HG03521 (cell line): ENCODE measurements around the gene TERT.
"Not testable (repeated sequence)": the region's sequence is repeated elsewhere in the genome, so short reads cannot be mapped to it uniquely, and the experiment has no call there.

Source experiments
- ATAC-seq: cut with Tn5 transposase; IDR thresholded peaks from one replicate; pipeline ENCODE4 v1.9.1; 2021; ENCODE audit warnings: mild to moderate bottlenecking, moderate library complexity; ENCODE audit not compliant: unreplicated experiment

Gene TERT

DNA sequence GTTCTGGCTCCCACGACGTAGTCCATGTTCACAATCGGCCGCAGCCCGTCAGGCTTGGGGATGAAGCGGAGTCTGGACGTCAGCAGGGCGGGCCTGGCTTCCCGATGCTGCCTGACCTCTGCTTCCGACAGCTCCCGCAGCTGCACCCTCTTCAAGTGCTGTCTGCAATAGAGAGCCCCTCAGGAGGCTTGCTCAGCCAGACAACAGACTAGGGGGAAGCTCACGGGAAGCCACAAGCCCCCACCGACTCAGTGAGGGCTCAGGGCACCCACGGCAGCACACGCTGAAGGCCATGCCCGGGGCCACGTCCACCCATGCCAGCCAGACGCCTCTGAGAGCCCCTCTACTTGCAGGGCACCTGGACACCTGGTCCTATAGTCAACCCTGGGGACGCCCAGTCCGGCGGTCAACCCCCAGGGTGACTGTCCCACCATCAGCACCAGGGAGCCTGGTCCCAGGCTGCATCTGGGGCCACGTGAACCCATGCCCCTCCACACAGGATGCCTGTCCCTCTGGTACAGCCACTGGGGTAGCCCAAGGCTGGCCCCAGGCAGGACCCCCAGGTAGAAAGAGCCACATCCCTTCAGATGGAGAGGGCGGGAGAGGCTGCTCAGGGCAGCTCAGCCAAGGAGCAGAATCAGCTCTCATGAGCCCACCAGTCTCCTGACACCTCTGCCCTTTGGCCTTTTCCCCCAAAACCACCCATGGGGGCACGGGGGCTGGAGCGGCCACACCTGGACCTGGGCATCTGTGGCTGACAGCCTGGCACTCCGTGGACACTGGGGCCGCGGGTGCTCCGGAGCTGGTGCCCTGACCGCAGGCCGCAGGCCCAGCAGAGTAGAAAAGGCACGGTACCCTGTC is 14.5 kb downstream of the TERT start:
- no peak for ATAC-seq

DNA sequence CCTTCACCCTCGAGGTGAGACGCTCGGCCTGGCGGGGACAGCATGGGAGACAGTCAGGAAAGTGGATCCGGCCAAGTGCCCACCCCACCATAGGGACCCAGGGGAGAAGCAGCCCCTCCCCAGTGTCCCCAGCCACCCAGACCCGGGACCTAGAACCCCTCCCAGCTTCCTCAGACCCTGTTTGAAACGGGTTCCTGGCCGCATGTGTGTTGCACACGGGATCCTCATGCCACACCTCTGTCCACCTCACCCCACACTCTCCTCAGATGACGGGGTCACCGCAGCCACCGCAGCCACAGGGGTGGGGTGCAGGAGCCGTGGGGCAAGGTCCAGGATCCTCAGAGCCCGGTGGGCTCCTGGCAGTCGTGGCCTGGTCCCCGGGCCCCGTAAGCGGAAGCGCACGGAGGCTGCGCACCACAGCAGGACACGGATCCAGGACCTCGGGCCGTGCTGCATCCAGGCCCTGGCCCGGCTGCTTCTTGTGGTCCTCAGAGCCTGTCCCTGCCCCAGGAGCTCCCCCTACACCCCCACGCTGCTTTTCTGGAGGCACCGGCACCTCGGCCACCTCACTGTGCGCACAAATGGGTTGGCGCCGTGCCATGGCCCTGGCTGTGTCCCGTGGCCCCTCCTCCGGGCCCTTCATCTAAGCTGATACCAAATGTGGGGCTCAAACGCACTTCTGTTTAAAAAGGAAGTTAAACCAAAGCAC is 15.3 kb downstream of the TERT start:
- ATAC-seq = no peak

DNA sequence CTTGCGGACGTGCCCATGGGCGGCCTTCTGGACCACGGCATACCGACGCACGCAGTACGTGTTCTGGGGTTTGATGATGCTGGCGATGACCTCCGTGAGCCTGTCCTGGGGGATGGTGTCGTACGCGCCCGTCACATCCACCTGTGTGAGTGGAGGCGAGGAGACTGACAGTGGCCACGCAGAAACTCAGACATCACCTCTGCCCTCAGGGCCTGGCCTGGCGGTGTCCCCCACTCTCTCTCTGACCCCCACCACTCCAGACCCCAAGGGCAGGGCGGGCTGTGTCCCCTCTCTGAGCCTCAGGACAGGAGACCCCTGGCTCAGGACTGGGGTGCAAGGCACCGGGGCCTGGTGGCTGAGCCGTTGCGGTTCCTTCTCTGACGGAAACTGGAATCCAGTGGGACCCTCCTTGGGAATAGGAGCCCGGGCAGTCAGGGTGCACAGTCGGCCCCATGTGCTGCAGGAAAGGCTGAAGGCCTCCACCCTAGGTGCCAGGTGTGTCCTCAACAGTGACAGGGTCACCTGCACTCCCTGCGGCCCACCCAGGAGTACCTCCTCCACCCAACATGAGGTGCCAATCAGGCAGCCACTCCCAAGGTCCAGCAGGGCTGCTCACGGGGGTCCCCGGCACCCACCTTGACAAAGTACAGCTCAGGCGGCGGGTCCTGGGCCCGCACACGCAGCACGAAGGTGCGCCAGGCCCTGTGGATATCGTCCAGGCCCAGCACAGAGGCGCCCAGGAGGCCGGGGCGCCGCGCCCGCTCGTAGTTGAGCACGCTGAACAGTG is 16.0 kb downstream of the TERT start:
- no peak for ATAC-seq

DNA sequence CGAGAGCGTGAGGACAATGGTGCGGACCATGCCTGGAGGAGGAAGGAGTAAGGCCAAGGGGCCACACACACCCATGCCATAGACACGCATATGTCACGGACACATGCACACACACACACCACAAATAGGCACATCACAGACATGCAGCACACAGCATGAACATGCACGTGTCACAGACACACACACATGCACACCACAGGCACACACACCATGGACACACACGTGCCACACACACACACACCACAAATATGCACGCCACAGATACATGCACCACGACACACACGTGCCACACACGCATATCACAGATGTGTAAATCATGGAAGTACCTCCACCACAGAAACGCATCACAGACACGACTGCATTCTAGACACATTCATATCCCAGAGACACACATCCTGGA is 16.7 kb downstream of the TERT start:
- ATAC-seq = no peak

DNA sequence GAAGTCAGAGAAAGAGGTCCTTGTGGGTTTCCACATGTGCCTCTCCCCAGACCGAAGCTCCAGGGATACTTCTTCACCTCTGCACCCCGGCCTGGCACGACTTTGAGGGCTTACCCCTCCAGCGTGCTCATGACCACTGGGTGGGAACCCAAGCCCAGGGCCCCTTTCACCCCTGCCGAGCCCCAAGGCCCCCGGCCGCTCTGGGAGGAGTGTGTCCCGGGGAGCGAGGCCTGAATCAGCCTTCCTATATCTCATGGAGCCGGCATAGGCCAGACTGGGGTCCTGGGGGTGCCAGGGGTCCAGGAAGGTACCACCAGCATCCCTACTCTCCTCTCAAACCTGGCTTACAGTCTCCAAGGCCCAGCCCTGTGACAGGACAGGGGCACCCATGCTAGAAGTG is 17.1 kb downstream of the TERT start:
- no peak for ATAC-seq

DNA sequence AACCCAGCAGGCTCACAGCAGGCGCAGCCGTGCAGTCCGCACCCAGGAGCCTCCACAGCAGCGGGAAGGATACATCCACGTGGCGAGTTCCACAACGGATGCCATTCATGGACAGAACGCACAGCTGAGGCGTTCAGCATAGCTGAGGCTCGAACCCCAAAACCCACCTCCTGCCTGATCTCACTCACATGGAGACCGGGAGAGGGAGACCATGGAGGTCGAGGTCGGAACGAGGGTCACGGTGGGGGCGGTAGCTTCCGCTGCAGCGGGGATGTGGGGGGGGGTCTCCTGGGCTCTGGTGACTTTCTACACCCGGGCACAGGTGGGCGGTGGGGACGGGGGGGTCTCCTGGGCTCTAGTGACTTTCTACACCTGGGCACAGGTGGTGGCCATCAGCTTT is 17.5 kb downstream of the TERT start:
- ATAC-seq = no peak

DNA sequence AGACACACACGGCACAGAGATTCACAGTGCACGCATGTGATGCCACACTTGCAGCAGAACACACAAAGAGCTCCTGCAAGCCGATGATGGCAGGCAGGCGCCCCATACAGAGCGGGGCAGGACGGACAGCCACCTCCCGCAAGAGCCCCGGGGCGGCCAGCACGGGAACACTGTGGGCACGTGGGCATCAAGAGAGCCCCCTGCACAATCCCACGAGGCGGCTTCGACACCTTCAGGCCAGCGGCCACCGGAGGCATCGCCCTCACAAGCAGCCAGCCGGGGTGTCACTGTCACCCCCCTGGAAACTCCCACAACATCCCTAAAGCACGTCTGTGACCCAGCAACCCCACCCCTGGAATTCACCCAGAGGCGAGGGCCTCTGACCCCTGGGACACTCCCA is 17.9 kb downstream of the TERT start:
- ATAC-seq = no peak

DNA sequence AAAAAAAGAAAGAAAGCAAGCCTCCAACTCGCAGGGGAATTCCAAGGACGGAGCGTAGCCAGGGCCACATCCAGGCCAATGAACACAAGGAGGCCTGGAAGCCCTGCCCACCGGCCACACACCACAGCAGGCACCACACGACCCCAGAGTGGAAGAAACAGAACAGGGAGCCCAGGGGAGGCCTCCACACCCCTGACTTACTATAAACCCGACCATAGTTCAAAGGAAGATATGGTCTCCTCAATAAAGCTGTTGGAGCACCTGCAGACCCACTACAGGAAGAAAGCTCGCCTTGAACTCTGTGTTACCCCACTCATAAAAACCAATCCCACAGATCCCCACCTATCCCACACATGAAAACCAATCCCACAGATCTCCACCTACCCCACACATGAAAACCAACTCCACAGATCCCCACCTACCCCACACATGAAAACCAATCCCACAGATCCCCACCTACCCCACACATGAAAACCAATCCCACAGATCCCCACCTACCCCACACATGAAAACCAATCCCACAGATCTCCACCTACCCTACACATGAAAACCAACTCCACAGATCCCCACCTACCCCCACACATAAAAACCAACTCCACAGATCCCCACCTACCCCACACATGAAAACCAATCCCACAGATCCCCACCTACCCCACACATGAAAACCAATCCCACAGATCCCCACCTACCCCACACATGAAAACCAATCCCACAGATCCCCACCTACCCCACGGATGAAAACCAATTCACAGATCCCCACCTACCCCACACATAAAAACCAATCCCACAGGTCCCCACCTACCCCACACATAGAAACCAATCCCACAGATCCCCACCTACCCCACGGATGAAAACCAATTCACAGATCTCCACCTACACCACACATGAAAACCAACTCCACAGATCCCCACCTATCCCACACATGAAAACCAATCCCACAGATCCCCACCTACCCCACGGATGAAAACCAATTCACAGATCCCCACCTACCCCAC is 19.2 kb downstream of the TERT start:
- ATAC-seq = not testable (repeated sequence)

DNA sequence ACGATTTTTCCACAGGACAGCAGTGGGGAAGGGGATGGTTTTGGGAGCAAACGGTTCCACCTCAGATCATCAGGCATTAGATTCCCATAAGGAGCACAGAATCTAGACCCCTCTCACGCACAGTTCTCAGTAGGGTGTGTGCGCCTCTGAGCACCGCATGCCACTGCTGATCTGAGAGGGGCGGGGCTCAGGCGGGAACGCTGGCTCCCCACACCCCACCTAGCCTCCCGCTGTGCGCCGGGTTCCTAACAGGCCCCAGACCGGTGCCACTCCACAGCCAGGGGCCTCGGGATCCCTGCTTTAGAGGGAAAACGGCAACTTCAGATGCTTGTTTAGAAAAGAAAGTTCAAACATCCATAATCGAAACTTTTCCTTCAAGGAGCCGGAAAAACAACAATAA is 20.4 kb downstream of the TERT start:
- no peak for ATAC-seq

DNA sequence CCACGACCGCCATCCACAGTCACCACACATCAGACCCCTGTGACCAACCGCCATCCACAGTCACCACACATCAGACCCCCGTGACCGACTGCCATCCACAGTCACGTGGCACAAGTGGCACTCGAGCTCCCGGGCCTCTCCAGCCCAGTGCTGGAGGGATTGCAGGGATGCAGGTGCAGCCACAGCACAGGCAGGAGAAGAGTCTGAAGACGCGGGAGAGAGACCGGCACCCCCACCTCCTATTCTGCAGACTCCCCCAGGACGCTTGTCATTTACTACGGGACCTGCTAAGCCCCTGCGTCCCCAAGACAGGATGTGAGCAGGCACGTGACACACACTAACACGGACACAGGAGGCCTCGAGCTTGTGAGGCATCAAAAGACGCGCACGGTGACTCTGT is 21.1 kb downstream of the TERT start:
- ATAC-seq = no peak

DNA sequence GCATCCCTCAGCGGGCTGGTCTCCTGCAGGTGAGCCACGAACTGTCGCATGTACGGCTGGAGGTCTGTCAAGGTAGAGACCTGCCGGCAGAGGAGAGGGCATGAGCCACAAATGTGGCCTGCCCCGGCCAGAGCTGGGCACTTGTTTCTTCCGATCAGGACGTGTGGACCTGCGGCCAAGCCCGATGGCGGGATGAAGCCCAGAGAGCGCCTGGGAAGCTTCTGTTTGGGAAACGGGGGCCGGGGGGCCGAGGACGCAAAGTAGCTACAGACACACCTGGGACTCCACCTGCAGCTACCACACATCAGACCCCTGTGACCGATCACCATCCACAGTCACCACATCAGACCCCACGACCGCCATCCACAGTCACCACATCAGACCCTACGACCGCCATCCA is 22.7 kb downstream of the TERT start:
- ATAC-seq = no peak

DNA sequence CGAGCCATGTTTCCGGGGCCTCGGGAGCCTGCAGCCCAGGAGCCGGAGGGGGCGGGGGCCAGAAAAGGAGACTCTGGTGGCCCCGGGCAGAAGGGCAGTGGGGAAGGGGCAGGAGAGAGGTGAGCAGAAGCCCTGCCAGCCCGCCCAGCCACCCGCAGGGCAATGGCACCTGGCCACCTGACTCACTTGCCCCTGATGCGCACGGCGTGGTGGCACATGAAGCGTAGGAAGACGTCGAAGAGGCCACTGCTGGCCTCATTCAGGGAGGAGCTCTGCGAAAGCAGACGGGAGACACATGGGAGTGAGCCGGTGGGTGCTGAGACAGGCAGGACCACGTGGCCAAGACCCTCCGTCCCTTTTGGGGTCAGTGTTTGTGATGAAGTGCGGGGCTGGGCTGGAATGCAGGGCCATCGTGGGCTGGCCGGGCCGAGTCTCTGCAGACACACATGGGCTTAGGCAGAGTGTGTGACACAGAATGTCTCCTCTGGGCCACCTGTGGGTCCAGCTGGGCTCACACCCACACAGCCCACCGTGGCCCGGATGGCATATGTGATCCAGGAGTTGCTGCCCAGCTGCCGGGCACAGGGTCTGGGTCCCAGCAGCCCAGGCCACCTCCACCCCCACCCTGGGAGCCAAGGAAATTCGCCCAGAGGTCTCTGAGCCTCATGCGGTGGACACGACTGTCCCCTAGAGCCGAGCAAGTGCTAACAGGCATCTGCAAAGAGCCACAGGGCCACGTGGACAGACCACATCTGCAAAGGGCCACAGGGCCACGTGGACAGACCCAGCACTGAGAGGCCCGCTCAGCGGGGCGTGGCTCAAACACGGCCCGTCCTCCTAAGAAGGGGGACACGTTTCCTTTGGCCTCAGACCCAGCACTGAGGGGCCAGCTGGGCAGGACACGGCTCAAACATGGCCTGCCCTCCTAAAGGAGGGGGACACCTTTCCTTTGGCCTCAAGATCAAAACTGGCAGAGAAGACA is 23.6 kb downstream of the TERT start:
- ATAC-seq = no peak

DNA sequence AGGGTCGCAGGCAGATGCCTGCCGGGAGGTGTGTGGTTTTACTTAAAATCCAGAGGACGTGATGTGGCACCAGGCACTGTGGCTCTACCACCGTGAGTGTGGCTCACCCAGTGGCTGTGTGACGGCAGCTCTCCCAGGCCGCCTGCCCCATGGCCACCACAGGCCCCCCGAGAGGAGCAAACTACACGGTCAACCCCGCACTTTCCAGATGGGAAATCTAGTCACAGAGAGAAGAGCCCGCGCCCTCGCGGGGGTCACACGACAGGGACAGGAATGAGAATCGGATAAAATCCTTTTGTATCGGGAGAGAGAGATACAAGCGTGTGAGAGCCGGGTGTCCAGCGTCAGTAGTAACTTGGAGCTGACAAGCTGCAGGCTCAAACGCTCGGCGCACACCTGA is 24.4 kb downstream of the TERT start:
- no peak for ATAC-seq

DNA sequence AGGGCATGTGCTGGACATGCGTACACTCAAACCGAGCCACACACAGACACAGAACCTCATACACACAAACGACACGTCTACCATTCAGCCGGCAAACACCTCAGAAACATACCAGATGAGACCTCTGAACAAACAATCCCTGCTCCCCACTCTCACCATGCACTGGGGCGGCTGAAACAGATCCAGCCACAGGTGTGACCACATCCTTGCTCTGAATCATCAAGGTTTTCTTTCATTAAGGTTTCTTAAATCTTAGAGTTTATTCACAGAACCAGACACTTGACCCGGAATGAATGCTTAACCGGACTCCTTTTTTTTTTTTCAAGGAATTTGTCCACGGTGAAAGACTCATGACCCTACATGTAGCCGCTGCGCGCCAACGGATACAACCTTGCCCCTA is 26.2 kb downstream of the TERT start:
- no peak for ATAC-seq

DNA sequence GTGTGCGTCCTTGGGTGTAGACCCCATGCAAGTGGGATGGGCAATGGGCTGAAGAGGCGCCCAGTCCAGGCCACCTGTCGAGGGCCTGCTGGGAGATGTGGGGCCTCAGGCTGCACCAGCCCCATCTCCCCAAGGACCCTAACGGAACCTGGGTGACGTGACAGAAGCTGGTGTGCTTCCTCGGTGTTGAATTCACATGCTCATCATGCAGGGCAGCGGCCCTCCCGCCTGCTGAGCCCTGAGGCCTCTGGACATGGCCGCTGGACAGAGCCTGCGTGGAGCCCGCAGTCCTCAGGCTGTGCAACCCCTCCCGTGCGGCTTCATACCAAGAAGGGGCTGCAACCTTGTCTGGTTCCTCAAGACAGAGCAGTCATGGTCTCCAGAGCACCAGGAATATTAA is 26.8 kb downstream of the TERT start:
- ATAC-seq = no peak

DNA sequence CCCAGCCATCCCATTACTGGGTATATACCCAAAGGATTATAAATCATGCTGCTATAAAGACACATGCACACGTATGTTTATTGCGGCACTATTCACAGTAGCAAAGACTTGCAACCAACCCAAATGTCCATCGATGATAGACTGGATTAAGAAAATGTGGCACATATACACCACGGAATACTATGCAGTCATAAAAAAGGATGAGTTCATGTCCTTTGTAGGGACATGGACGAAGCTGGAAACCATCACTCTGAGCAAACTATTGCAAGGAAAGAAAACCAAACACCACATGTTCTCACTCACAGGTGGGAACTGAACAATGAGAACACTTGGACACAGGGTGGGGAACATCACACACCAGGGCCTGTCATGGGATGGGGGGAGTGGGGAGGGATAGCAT is 27.4 kb downstream of the TERT start:
- not testable (repeated sequence) for ATAC-seq

DNA sequence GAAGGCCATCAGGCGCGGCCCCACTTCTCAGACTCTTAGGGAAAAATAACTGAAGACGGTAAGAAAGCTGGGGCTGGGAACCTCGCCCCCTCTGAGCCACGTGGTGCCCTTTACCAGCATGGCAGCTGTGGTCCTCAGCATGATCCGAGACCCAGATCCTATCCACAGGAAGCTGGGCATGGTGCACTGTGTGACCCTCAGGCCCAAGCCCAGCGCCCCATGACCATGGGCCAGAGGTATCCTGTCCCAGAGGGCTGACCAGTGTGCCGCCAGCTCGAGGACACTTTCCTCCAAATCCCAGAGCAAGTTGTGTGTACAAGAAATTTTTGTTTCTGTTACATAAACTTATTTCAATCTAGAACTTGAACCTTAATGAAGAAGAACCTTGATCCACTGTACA is 28.1 kb downstream of the TERT start:
- ATAC-seq = no peak

DNA sequence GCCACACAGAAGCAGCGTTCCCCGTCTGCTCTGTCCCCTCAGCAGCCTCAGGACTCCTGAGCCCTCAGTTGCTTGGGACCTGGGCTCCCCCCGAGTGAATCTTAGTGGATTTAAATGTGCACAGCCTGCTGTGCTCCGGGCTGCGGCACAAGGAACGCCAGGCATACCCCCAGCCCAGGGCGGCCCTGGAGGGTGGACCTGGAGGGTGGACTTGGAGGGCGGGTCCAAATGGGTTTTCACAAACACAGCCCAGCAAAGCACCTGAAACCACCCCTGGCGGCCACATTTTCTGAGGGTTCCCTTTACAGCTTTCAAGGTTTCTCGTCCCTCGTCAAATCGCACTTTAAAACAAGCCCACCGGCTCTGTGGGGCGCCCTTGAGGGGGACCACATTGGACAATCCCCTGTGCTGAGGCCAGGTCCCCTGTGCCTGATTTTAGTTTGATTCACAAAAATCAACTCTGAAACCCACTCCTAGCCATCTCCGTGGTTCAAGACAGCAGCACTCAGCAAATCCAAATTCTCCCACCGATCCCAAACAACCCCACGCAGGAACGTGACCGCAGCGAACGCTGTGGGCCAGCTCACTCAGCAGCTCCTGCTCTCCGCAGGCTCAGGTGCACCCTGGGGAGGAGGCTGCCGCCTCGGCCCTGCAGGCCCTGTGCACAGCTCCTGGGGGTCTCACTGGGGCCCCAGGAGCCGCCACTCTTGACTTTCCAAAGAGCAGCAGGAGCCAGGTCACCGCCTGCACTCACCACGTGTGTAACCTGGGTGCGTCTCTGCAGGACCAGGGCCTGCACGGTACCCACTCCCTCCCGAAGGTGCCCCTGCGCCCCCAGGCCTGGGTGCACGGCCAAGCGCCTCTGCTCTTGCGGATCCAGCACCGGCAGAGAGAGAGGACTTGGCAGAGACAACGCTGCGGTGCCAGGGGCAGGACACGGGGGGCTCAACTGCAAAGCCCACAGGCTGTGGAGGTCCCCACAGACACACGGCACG is 29.1 kb downstream of the TERT start:
- ATAC-seq = no peak
